Liver (tissue), 3 donors: ENCODE data around the gene TMEM135.

Experiments used
- GABPA ChIP-seq, 2 donors: IDR thresholded peaks in 1 of 2; conservative IDR thresholded peaks in 1 of 2; 2 replicates each; pipeline ENCODE4 v1.6.1; 2016; ENCODE audit warnings: antibody characterized with exemption in 2 of 2, mild to moderate bottlenecking in 1 of 2, moderate library complexity in 1 of 2
- SP1 ChIP-seq: IDR thresholded peaks from 2 replicates; pipeline ENCODE4 v1.6.1; 2018; ENCODE audit warnings: antibody characterized with exemption, mild to moderate bottlenecking
- TAF1 ChIP-seq: conservative IDR thresholded peaks from 2 replicates; pipeline ENCODE4 v1.6.1; 2016; ENCODE audit warnings: antibody characterized with exemption, mild to moderate bottlenecking
- YY1 ChIP-seq: IDR thresholded peaks from 2 replicates; pipeline ENCODE4 v1.6.1; 2016; ENCODE audit warnings: antibody characterized with exemption, mild to moderate bottlenecking
- ZBTB33 ChIP-seq: IDR thresholded peaks from 2 replicates; pipeline ENCODE4 v1.6.1; 2016; ENCODE audit warnings: antibody characterized with exemption
- TF ChIP-seq, protein P1 (sequence below): fragments of 150-350 bp; IDR thresholded peaks from 2 replicates; pipeline ENCODE4 v1.5.1; 2017; ENCODE audit warnings: improper control_type of control experiment, low read depth, low read length; ENCODE audit not compliant: missing input control
- TF ChIP-seq, protein P2 (sequence below): IDR thresholded peaks from 2 replicates; pipeline ENCODE4 v1.6.1; 2016; ENCODE audit warnings: antibody characterized with exemption, mild to moderate bottlenecking
- donor health status: healthy.
- donor health status: healthy.

- TF ChIP-seq YY1 = no peak
- no peak for TF ChIP-seq SP1
- TF ChIP-seq GABPA (IDR thresholded peaks at IDR 0.05 in 1 of 2, conservative IDR thresholded peaks at IDR 0.05 in 1 of 2) = no peak
- TF ChIP-seq TAF1 = no peak
- TF ChIP-seq, protein P1, sequence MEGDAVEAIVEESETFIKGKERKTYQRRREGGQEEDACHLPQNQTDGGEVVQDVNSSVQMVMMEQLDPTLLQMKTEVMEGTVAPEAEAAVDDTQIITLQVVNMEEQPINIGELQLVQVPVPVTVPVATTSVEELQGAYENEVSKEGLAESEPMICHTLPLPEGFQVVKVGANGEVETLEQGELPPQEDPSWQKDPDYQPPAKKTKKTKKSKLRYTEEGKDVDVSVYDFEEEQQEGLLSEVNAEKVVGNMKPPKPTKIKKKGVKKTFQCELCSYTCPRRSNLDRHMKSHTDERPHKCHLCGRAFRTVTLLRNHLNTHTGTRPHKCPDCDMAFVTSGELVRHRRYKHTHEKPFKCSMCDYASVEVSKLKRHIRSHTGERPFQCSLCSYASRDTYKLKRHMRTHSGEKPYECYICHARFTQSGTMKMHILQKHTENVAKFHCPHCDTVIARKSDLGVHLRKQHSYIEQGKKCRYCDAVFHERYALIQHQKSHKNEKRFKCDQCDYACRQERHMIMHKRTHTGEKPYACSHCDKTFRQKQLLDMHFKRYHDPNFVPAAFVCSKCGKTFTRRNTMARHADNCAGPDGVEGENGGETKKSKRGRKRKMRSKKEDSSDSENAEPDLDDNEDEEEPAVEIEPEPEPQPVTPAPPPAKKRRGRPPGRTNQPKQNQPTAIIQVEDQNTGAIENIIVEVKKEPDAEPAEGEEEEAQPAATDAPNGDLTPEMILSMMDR = no peak
- TF ChIP-seq, protein P2, sequence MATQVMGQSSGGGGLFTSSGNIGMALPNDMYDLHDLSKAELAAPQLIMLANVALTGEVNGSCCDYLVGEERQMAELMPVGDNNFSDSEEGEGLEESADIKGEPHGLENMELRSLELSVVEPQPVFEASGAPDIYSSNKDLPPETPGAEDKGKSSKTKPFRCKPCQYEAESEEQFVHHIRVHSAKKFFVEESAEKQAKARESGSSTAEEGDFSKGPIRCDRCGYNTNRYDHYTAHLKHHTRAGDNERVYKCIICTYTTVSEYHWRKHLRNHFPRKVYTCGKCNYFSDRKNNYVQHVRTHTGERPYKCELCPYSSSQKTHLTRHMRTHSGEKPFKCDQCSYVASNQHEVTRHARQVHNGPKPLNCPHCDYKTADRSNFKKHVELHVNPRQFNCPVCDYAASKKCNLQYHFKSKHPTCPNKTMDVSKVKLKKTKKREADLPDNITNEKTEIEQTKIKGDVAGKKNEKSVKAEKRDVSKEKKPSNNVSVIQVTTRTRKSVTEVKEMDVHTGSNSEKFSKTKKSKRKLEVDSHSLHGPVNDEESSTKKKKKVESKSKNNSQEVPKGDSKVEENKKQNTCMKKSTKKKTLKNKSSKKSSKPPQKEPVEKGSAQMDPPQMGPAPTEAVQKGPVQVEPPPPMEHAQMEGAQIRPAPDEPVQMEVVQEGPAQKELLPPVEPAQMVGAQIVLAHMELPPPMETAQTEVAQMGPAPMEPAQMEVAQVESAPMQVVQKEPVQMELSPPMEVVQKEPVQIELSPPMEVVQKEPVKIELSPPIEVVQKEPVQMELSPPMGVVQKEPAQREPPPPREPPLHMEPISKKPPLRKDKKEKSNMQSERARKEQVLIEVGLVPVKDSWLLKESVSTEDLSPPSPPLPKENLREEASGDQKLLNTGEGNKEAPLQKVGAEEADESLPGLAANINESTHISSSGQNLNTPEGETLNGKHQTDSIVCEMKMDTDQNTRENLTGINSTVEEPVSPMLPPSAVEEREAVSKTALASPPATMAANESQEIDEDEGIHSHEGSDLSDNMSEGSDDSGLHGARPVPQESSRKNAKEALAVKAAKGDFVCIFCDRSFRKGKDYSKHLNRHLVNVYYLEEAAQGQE = no peak
- no peak for TF ChIP-seq ZBTB33
Observed at GRCh38 chr11:87039371-87039770, 1.6 kb downstream of the TMEM135 start.
